GM21825 (cell line): Measurements from ENCODE around the gene CEP152.

ENCODE experiments used
- ATAC-seq: cut with Tn5 transposase; IDR thresholded peaks from one replicate; pipeline ENCODE4 v1.9.1; 2021; ENCODE audit warnings: mild to moderate bottlenecking, moderate library complexity; ENCODE audit not compliant: unreplicated experiment

The CEP152 gene

DNA sequence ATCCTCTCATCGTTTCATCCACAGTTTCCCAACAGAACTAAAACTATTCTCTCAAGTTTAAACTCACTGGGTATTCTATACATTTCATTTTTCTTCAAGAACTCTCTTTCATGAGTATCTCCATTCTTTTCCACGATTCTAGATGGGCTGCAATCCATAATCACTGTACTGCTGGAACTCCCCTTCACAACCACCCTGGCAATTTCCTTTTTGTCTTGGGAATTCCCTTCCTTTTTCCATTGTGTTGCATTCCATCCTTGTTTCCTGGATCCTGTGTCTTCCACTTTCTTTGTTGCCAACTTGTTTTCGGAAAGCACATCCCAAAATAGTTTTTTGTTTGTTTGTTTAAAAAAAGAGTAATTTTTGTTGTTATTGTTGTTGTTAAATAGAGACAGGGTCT lies 98.3 kb downstream of the CEP152 start:
- ATAC-seq, result no peak

DNA sequence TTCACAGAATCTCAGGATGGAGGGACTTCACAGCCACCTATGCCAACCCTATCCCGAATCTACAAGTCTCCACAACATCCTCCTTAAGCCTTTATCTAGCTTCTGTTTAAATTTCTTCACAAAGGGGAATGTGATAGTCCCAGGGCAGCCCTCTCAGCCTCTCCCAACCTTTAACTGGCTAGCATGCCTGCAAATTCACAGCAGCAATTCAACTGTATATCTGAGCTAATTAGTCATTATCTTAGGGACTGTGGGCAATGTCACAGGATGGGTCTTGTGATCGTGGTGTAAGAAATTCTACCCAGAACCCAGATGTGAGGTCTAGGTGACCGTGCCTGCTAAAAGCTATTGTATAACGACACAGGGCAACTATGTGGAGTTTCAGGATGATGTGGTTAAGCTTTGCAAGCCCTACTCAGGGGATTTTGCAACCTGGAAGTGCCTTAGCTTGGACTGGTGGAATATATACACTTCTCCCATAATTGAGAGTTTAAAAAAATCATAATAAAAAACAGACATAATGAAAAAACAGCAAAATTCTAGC lies 99.8 kb downstream of the CEP152 start:
- ATAC-seq, result no peak

DNA sequence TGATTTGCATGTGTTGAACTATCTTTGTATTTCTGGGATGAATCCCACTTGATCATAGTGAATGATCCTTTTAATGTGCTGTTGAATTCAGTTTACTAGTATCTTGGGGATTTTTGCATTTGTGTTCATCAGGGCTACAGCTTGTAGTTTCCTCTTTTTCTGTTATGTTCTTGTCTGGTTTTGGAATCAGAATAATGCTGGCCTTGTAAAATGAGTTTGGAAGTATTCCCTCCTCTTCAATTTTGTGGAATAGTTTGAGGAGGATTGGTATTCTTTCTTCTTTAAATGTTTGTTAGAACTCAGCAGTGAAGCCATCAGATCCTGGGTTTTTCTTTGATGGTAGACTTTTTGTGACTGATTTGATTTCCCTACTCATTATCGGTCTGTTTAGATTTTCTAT lies 102.2 kb downstream of the CEP152 start:
- ATAC-seq, result no peak

DNA sequence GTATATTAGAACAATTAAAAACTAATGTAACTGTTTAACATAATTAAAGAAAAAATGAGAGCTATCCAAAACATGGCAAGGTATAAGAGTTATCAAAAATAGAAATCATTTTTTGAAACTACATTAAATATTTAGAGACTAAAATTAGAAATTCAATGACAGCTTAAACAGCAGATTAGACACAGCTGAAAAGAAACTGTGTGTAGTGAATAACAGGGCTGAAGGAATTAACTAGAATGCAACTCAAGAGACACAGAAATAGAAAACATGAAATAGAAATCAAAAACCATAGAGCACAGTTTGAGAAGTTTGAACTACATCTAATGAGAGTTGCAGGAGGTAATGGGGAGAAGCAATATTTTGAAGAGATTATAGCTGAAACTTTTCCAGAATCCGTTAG lies 105.5 kb downstream of the CEP152 start:
- ATAC-seq, result no peak

DNA sequence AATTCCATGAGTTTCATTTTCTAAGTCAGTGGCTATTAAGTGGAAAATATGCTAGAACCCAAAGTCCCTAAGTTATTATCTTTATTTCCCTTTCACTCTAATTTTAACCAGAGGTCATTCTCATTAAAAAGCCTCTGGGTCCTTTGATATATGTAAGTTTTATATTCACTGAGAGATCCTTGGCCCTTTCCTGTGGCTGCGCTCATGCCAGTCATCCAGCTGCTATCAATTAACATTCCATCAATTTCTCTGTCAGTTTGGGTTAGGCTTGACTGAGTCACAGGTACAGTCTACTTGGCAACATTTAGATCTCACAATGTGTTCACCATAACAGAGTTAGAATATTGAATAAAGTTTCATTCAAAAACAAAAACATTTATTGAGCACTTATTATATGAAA lies 107.3 kb downstream of the CEP152 start:
- ATAC-seq, result no peak

DNA sequence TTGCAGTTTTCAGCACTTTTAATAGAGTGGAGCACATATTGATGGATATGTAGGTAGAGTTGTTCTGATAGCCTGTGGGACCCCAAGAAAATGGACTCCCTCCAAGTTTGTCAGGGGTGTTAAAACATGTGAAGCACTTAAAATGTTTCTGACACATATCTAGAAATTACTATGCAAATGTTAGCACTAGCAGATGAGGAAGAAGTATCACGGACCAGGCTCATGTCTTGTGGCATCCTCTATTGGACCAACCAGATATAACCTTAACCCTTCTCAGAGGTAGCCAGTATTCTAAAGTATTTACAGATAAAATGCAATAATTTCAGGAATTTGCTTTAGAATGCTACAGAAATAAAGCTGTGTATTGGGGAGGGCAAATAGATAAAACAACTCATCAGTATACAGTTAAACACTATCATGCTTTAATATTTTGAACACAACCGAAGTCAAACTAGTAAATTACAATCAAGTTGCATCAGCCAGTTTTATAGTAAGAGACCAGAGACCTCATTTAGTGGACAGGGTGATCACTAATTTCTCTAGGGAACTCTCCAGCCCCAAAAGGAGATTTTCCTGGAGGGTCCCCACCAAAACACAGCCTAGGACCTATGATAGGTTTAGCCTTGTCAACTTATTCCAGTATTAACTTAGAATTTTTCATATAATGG lies 108.2 kb downstream of the CEP152 start:
- no peak for ATAC-seq

DNA sequence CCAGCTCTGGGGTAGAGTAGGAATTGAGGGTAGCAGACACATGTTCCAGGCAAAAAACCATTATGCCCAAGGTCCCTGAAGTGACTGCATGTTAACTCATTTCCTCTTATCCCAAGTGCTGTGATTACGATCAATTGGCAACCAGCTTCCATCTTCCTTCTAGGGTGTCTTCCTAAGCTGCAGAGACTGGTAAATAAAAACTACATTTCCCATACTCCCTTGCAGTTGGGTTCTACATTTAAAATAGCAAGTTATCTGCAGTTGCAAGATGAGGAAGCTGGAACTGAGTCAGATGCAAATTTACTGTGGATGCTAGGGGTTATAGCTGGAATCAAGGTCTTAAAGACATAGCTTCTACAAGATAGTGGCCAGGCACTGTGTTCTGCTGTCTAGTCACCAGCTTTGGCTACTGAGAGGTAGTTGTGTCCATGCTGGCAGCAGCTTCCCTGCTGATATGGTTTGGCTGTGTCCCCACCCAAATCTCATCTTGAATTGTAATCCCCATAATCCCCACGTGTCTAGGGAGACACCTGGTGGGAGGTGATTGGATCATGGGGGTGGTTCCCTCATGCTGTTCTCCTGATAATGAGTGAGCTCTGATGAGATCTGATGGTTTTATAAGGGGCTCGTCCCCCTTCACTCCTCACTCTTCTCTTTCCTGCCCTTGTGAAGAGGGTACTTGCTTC lies 114.1 kb downstream of the CEP152 start:
- ATAC-seq, result no peak

DNA sequence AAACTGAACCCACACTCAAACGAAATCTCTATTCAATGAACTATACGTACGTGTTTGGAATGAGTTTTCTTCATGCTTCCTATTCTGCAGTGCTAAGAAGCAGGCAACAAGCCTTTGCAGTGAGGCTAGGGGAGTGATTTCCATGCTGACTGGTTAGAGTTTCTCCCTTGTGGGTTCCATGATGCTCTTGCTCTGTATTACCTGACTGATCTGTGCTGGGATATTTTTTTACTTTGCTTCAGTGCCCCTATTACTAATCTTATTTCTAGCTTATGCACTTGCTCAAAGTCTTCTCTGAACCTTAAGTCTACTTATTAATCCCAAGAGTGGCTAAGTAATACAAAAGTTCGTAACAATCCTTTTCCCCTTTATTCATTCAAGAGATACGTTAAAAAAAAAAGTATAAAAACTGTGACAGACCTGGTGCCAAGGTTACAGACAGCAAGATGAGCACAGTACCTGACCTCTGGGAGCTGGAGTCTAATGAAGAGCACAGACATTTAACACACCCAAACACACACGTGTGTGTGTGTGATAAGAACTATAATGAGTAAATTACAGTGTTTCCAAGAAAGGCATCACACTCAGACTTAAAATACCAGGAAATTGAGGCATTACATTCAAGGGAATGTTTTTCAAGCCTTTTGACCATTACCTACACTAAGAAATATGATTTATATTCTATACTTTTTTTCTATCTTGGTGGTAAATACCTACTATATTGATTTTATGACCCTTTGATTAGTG lies 114.9 kb downstream of the CEP152 start:
- no peak for ATAC-seq

DNA sequence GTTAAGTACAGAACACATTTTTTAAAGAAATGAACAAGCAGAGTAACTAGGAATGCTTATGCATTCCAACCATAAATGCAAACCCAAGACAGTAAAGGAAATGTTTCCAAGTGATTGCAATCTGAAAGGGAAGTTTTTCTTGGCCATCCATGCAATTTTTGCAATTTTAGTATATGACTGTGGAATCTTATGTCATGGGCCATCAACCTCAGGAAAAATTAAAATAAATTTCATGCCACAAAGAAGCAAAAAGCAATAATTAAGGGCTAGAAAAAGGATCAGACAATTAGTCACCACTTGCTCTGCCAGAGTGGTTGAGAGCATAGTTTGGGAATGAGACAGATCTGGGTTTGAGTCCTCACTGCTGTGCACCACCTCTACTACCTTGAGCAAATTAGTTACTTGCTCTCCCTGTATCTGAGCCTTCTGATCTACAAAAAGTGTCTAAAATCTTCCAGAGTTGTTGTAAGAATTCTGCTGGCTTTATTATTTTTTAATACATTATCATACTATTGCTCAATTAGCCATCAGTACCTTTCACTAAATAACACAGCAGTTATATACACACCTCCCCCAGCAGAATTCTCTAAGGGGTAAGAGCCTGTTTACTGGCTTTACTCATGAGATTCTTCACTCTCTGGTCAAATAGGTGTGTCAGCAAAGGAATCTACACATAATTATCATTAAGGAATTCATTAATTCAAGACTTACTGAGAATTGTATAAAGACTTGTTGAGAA lies 115.6 kb downstream of the CEP152 start:
- ATAC-seq, result no peak

DNA sequence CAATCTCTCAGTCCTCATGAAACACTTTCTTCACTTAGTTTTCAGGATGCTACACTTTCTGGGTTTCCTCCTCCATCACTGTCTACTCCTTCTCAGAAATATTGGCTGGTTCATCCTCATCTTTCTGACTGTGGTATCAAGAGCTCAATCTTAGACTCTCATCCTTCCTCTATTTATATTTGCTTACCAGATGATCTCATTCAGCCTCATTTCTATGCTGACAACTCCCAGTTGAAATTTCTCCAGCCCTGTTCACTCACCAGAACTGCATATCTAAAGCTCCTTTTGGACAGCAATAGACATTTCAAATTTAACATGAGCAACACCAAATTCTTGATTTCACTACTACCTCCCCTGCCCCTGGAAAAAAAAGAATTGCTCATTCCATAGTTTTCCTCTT lies 117.4 kb downstream of the CEP152 start:
- no peak for ATAC-seq

DNA sequence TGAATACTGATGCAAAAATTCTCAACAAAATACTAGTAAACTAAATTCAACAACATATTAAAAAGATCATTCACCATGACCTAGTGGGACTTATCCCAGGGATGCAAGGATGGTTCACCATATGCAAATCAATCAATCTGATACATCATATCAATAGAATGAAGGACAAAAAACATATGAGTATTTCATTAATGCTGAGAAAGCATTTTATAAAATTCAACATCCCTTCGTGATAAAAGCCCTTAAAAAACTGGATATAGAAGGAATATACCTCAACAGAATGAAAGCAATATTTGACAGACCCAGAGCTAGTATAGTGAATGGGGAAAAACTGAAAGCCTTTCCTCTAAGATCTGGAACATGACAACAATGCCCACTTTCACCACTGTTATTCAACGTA lies 122.4 kb downstream of the CEP152 start:
- no peak for ATAC-seq
